ENCODE data around the gene SHB.

DNA sequence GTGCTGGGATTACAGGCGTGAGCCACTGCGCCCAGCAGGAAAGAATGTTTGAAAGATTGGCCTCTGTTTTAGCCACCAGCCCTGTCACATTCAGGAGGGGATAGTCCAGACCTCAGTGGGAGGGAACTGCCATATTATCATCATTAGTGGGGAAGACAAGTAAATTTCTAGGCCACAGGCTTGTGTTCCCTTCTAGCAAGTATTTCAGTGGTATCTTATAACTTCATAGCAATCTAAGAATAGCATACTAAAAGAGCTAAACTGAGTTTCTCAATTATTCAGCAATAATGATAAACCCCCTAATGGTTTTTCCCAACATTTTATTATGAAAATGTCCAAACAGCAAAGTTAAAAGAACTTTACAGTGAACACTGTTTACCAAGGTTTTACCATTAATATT, 195.1 kb downstream of the SHB start:
- TF ChIP-seq CTCF (conservative IDR thresholded peaks at IDR 0.05; ENCODE audit: low read length) (no peak), EZH2phosphoT487 (IDR thresholded peaks at IDR 0.05; ENCODE audit: borderline replicate concordance, low read depth, low read length) (no peak)
